Measurements from ENCODE around the gene PITPNM2. TPM values are rescaled to one million over a fixed set of nuclear protein-coding genes. Genes with fewer than 3 reads are reported as not detected.
"Not testable (repeated sequence)": the region's sequence is repeated elsewhere in the genome, so short reads cannot be mapped to it uniquely, and the experiment has no call there.

The PITPNM2 gene
- total RNA-seq, 1 experiment from 2014 or later = 0.99 TPM

GRCh38 chr12:123120452-123121166 is 30.3 kb downstream of the PITPNM2 start:
- no peak for DNase-seq (ENCODE audit: low spot score)

GRCh38 chr12:123119808-123120207 is 31.1 kb downstream of the PITPNM2 start:
- no peak for DNase-seq (ENCODE audit: low spot score)

- no peak for DNase-seq (ENCODE audit: low spot score)
Measured at GRCh38 chr12:123118497-123118896, 32.4 kb downstream of the PITPNM2 start.

GRCh38 chr12:123115409-123116121 is 35.3 kb downstream of the PITPNM2 start:
- DNase-seq (ENCODE audit: low spot score) = no peak

GRCh38 chr12:123114304-123115083 is 36.4 kb downstream of the PITPNM2 start:
- DNase-seq (ENCODE audit: low spot score) = no peak

GRCh38 chr12:123113026-123113425 is 37.9 kb downstream of the PITPNM2 start:
- DNase-seq (ENCODE audit: low spot score) = no peak

- DNase-seq (ENCODE audit: low spot score) = no peak
Measured at GRCh38 chr12:123111498-123112165, 39.3 kb downstream of the PITPNM2 start.

- no peak for DNase-seq (ENCODE audit: low spot score)
Measured at GRCh38 chr12:123109319-123109772, 41.5 kb downstream of the PITPNM2 start.

GRCh38 chr12:123108682-123109066 is 42.2 kb downstream of the PITPNM2 start:
- DNase-seq (ENCODE audit: low spot score) = no peak

GRCh38 chr12:123107926-123108681 is 42.8 kb downstream of the PITPNM2 start:
- no peak for DNase-seq (ENCODE audit: low spot score)

GRCh38 chr12:123106640-123107359 is 44.1 kb downstream of the PITPNM2 start:
- no peak for DNase-seq (ENCODE audit: low spot score)

GRCh38 chr12:123105211-123105826 is 45.6 kb downstream of the PITPNM2 start:
- DNase-seq (ENCODE audit: low spot score) = no peak

- DNase-seq (ENCODE audit: low spot score) = no peak
Measured at GRCh38 chr12:123104809-123105208, 46.1 kb downstream of the PITPNM2 start.

- DNase-seq (ENCODE audit: low spot score) = not testable (repeated sequence)
Measured at GRCh38 chr12:123104094-123104493, 46.8 kb downstream of the PITPNM2 start.

- no peak for DNase-seq (ENCODE audit: low spot score)
Measured at GRCh38 chr12:123102781-123103503, 47.9 kb downstream of the PITPNM2 start.

GRCh38 chr12:123102366-123102765 is 48.5 kb downstream of the PITPNM2 start:
- DNase-seq (ENCODE audit: low spot score) = no peak

GRCh38 chr12:123101526-123101925 is 49.4 kb downstream of the PITPNM2 start:
- no peak for DNase-seq (ENCODE audit: low spot score)
